HEK293 (cell line): ENCODE measurements around the gene PUS7.

ENCODE experiments used
- CTCF ChIA-PET: fragments of 350-600 bp; formaldehyde crosslinking; extraction: SDS; loops from one replicate; lab custom pipeline; 2021; ENCODE audit warnings: antibody characterized with exemption; lab: Yijun Ruan, JAX
- POLR2A ChIA-PET: fragments of 300-600 bp; formaldehyde crosslinking; extraction: SDS; loops from one replicate; lab custom pipeline; 2020; ENCODE audit warnings: antibody characterized with exemption, inconsistent platforms; lab: Yijun Ruan, JAX
- H3K27ac ChIP-seq: fragments of 200-500 bp; sonication (Bioruptor generic); 2 replicates; pipeline ENCODE4 v1.5.1; 2014; ENCODE audit warnings: low read depth, low read length, control low read depth, inconsistent platforms; ENCODE audit errors: extremely low read depth
- H3K36me3 ChIP-seq, 2 experiments: fragments of 200-500 bp in 1 of 2; sonication (Bioruptor generic) in 1 of 2; 1 replicate in 1 of 2; 2 replicates in 1 of 2; pipeline ENCODE4 v1.5.1; 2014 to 2017; ENCODE audit warnings: inconsistent platforms in 2 of 2, low read length in 2 of 2; ENCODE audit not compliant: control insufficient read depth in 2 of 2, insufficient read depth in 1 of 2
- H3K4me1 ChIP-seq: fragments of 200-500 bp; sonication (Bioruptor generic); 2 replicates; pipeline ENCODE4 v1.5.1; 2014; ENCODE audit warnings: mild to moderate bottlenecking, low read length, inconsistent platforms; ENCODE audit not compliant: control insufficient read depth, insufficient read depth
- H3K4me3 ChIP-seq: 2 replicates; pipeline ENCODE4 v1.5.1; 2011; ENCODE audit warnings: low read depth, mild to moderate bottlenecking, control low read depth, low read length, moderate library complexity
- H3K9me3 ChIP-seq: fragments of 200-500 bp; sonication (Bioruptor generic); 2 replicates; pipeline ENCODE4 v1.5.1; 2014; ENCODE audit warnings: low read depth, low read length, inconsistent platforms; ENCODE audit not compliant: control insufficient read depth, insufficient read depth
- BCL6B ChIP-seq: fragments of 450-650 bp; formaldehyde crosslinking; IDR thresholded peaks from 2 replicates; pipeline ENCODE4 v1.5.1; 2017; ENCODE audit warnings: missing biosample characterization, missing genetic modification characterization
- EGR2 ChIP-seq: fragments of 450-650 bp; formaldehyde crosslinking; IDR thresholded peaks from 2 replicates; pipeline ENCODE4 v1.5.1; 2016; ENCODE audit warnings: low read depth, missing biosample characterization, missing genetic modification characterization
- HOXA7 ChIP-seq: sonication (generic); formaldehyde crosslinking; IDR thresholded peaks from 2 replicates; pipeline ENCODE4 v1.8.1; 2022; ENCODE audit warnings: missing genetic modification reagents, borderline replicate concordance
- IKZF3 ChIP-seq: fragments of 450-650 bp; IDR thresholded peaks from 2 replicates; pipeline ENCODE4 v1.5.0; 2018; ENCODE audit warnings: missing biosample characterization, mild to moderate bottlenecking, missing genetic modification characterization, moderate library complexity
- INSM2 ChIP-seq: fragments of 450-650 bp; formaldehyde crosslinking; IDR thresholded peaks from 2 replicates; pipeline ENCODE4 v1.5.1; 2016; ENCODE audit warnings: missing biosample characterization, missing genetic modification characterization
- MZF1 ChIP-seq: fragments of 450-650 bp; formaldehyde crosslinking; IDR thresholded peaks from 2 replicates; pipeline ENCODE4 v1.5.1; 2017; ENCODE audit warnings: missing biosample characterization, missing genetic modification characterization, borderline replicate concordance
- TCF7L2 ChIP-seq: IDR thresholded peaks from 2 replicates; pipeline ENCODE4 v1.6.1; 2011; ENCODE audit warnings: low read depth, mild to moderate bottlenecking, inconsistent platforms, low read length, moderate library complexity, borderline replicate concordance
- ZBTB48 ChIP-seq: fragments of 450-650 bp; formaldehyde crosslinking; IDR thresholded peaks from 2 replicates; pipeline ENCODE4 v1.5.1; 2016; ENCODE audit warnings: missing biosample characterization, missing genetic modification characterization
- ZFHX2 ChIP-seq: fragments of 450-650 bp; formaldehyde crosslinking; conservative IDR thresholded peaks from 2 replicates; pipeline ENCODE4 v1.5.1; 2016; ENCODE audit warnings: missing biosample characterization, missing genetic modification characterization
- ZFP37 ChIP-seq: fragments of 450-650 bp; formaldehyde crosslinking; IDR thresholded peaks from 2 replicates; pipeline ENCODE4 v1.5.1; 2016; ENCODE audit warnings: missing biosample characterization, missing genetic modification characterization
- ZNF10 ChIP-seq: fragments of 450-650 bp; formaldehyde crosslinking; IDR thresholded peaks from 2 replicates; pipeline ENCODE4 v1.5.1; 2017; ENCODE audit warnings: missing biosample characterization, missing genetic modification characterization
- ZNF121 ChIP-seq: fragments of 450-650 bp; formaldehyde crosslinking; IDR thresholded peaks from 2 replicates; pipeline ENCODE4 v1.5.1; 2016; ENCODE audit warnings: missing biosample characterization, missing genetic modification characterization
- ZNF16 ChIP-seq: fragments of 450-650 bp; formaldehyde crosslinking; IDR thresholded peaks from 2 replicates; pipeline ENCODE4 v1.5.1; 2016; ENCODE audit warnings: low read depth, missing biosample characterization, missing genetic modification characterization
- ZNF169 ChIP-seq: fragments of 450-650 bp; formaldehyde crosslinking; IDR thresholded peaks from 2 replicates; pipeline ENCODE4 v1.5.1; 2016; ENCODE audit warnings: missing biosample characterization, missing genetic modification characterization
- ZNF239 ChIP-seq: fragments of 450-650 bp; formaldehyde crosslinking; IDR thresholded peaks from 2 replicates; pipeline ENCODE4 v1.5.1; 2016; ENCODE audit warnings: missing biosample characterization, missing genetic modification characterization
- ZNF280D ChIP-seq: fragments of 450-650 bp; formaldehyde crosslinking; IDR thresholded peaks from 2 replicates; pipeline ENCODE4 v1.5.1; 2016; ENCODE audit warnings: missing biosample characterization, missing genetic modification characterization
- ZNF341 ChIP-seq: fragments of 450-650 bp; formaldehyde crosslinking; IDR thresholded peaks from 2 replicates; pipeline ENCODE4; 2016; ENCODE audit warnings: low read depth, missing biosample characterization, missing genetic modification characterization
- ZNF488 ChIP-seq: fragments of 450-650 bp; formaldehyde crosslinking; IDR thresholded peaks from 2 replicates; pipeline ENCODE4 v1.5.1; 2016; ENCODE audit warnings: missing biosample characterization, missing genetic modification characterization
- ZNF518A ChIP-seq: fragments of 450-650 bp; formaldehyde crosslinking; conservative IDR thresholded peaks from 2 replicates; pipeline ENCODE4 v1.5.1; 2016; ENCODE audit warnings: low read depth, missing biosample characterization, missing genetic modification characterization
- ZNF571 ChIP-seq: fragments of 450-650 bp; formaldehyde crosslinking; IDR thresholded peaks from 2 replicates; pipeline ENCODE4 v1.5.0; 2017; ENCODE audit warnings: missing biosample characterization, missing genetic modification characterization
- ZNF623 ChIP-seq: fragments of 450-650 bp; formaldehyde crosslinking; IDR thresholded peaks from 2 replicates; pipeline ENCODE4 v1.5.1; 2016; ENCODE audit warnings: missing biosample characterization, missing genetic modification characterization
- TF ChIP-seq, protein P1 (sequence below): fragments of 450-650 bp; formaldehyde crosslinking; optimal IDR thresholded peaks from 2 replicates; pipeline ENCODE3; 2016; ENCODE audit warnings: missing biosample characterization, mild to moderate bottlenecking, missing genetic modification characterization

PUS7 gene

GRCh38 chr7:105512415-105512814 is 9.7 kb downstream of the PUS7 start:
- POLR2A ChIA-PET, result no interaction called here
- CTCF ChIA-PET, result interaction anchor here (1.6 kb wide), 1 partner anchor 10 kb away, joined by 5 read pairs; no protein-coding TSS in a partner anchor
- no peak overlapping the region for H3K27ac ChIP-seq

More at GRCh38 chr7:105512415-105512814, 9.7 kb downstream of the PUS7 start:
- no peaks in the 10 kb centered on the region for H3K9me3 ChIP-seq
- peaks cover 6 to 16% of the 10 kb centered on the region in 2 experiments; a peak in 2 of 3 replicates for H3K36me3 ChIP-seq
- TF ChIP-seq ZNF571 (tag by site-specific recombination) (no peak), ZNF239 (tag by site-specific recombination) (no peak), ZNF10 (tag by site-specific recombination) (no peak), IKZF3 (tag by site-specific recombination) (no peak), ZNF169 (tag by site-specific recombination) (no peak), ZNF280D (tag by site-specific recombination) (no peak), ZFP37 (no peak), INSM2 (no peak), MZF1 (tag by site-specific recombination) (no peak), TCF7L2 (no peak), ZNF623 (tag by site-specific recombination) (peak; percentile 51), BCL6B (tag by site-specific recombination) (no peak), ZNF16 (tag by site-specific recombination) (no peak), ZNF518A (tag by site-specific recombination) (no peak), ZNF121 (tag by site-specific recombination) (no peak), ZBTB48 (tag by site-specific recombination) (no peak), ZNF341 (no peak), HOXA7 (CRISPR knock-in tag) (no peak), ZFHX2 (tag by site-specific recombination) (peak; percentile 47), ZNF488 (tag by site-specific recombination) (no peak), EGR2 (peak; percentile 81)
- TF ChIP-seq, protein P1, sequence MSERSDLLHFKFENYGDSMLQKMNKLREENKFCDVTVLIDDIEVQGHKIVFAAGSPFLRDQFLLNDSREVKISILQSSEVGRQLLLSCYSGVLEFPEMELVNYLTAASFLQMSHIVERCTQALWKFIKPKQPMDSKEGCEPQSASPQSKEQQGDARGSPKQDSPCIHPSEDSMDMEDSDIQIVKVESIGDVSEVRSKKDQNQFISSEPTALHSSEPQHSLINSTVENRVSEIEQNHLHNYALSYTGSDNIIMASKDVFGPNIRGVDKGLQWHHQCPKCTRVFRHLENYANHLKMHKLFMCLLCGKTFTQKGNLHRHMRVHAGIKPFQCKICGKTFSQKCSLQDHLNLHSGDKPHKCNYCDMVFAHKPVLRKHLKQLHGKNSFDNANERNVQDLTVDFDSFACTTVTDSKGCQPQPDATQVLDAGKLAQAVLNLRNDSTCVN (tag by site-specific recombination), result peak; percentile 10
- H3K4me1 ChIP-seq, result no peaks in the 10 kb centered on the region
- H3K4me3 ChIP-seq, result no peak overlapping the region
